GM12892 (cell line): ENCODE results near the gene MMP21.

Experiments used
- POLR2AphosphoS5 ChIP-seq: IDR thresholded peaks from 2 replicates; pipeline ENCODE4 v1.6.1; 2011; ENCODE audit warnings: low read depth, low read length, control low read depth
- TAF1 ChIP-seq: IDR thresholded peaks from 2 replicates; pipeline ENCODE4 v1.6.1; 2011; ENCODE audit warnings: low read depth, mild to moderate bottlenecking, control low read depth, low read length, borderline replicate concordance

DNA sequence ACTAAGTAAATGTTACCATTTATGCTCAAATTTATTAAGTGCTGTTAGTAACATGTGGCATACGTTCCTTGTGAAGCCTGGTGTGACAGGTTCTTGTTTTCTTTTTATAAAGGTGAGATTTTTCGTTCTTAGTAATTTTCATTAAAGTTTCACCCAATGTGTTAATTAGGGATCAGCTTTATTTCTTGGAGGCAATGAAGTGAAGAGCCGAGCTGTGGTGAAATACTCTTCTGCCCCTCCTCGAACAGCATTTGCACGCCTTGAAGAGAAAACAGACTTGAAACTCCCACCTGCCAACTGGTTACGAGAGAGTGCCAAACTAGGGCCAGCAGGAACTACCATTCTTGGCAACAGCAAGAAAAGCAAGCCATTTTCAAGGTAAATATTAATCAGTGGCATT, 54.6 kb downstream of the MMP21 start:
- no peak for TF ChIP-seq TAF1
- no peak for TF ChIP-seq POLR2AphosphoS5
